ENCODE results near the gene EVA1A.
A peak's percentile ranks its signal among the peaks of the same experiment; 100 is the strongest.

The EVA1A gene

GRCh38 chr2:75573145-75573878 lies 12.6 kb upstream of the EVA1A start:
- Mint-ChIP-seq H3K4me1 (ENCODE audit: low read depth) (peaks cover 10% of the 10 kb centered on the region), H3K36me3 (ENCODE audit: low read depth) (no peaks in the 10 kb centered on the region), H3K9me3 (peaks cover 6% of the 10 kb centered on the region), H3K27ac (no peak overlapping the region), H3K27me3 (peaks cover 45% of the 10 kb centered on the region), H3K4me3 (no peak overlapping the region)

DNA sequence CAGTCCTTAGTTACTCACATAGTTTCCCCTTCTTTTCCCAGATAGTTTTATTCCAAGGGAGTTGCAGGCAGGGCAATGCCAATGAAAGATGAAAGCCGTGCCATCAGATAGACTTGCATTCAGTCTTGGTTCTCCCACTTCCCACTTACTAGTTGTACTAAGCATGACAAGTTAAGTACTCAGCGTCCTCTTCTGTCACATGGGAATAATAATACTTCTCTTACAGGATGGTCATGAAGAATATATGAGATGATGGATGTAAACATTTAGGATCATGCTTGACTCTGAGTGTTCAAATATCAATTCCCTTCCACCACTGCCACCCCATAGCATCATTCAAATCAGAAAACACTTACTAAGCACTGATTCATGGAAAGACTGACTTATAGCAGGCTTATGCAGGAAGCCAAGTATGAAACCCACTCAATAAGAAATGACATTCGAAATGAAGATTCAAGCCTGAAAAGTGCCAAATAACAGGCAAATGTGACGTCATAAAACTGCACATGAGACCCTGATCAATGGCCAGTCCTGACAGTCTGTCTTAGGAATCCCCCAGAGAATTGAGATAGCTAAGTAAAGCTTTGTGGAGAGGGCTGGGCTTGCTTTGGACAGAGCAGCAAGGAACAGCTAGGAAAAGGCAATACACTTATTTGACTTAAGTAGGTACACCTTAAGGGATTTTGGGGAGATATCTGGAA lies 11.1 kb upstream of the EVA1A start:
- H3K4me1 Mint-ChIP-seq (ENCODE audit: low read depth): peaks cover 10% of the 10 kb centered on the region
- no peak overlapping the region for H3K4me3 Mint-ChIP-seq
- H3K9me3 Mint-ChIP-seq: peaks cover 6% of the 10 kb centered on the region
- H3K36me3 Mint-ChIP-seq (ENCODE audit: low read depth): no peaks in the 10 kb centered on the region
- H3K27me3 Mint-ChIP-seq: peaks cover 51% of the 10 kb centered on the region
- H3K27ac Mint-ChIP-seq: no peak overlapping the region

- H3K27me3 Mint-ChIP-seq: peaks cover 46% of the 10 kb centered on the region
- peaks cover 10% of the 10 kb centered on the region for H3K4me1 Mint-ChIP-seq (ENCODE audit: low read depth)
- H3K9me3 Mint-ChIP-seq: peaks cover 6% of the 10 kb centered on the region
- no peak overlapping the region for H3K4me3 Mint-ChIP-seq
- H3K36me3 Mint-ChIP-seq (ENCODE audit: low read depth): no peaks in the 10 kb centered on the region
- no peak overlapping the region for H3K27ac Mint-ChIP-seq
Observed at GRCh38 chr2:75570948-75571729, 10.4 kb upstream of the EVA1A start.

- no peak overlapping the region for H3K4me3 Mint-ChIP-seq
- H3K4me1 Mint-ChIP-seq (ENCODE audit: low read depth): peaks cover 10% of the 10 kb centered on the region
- no peak overlapping the region for H3K27ac Mint-ChIP-seq
- no peaks in the 10 kb centered on the region for H3K36me3 Mint-ChIP-seq (ENCODE audit: low read depth)
- H3K27me3 Mint-ChIP-seq: peaks cover 46% of the 10 kb centered on the region
- no peaks in the 10 kb centered on the region for H3K9me3 Mint-ChIP-seq
Observed at GRCh38 chr2:75570024-75570947, 9.5 kb upstream of the EVA1A start.

DNA sequence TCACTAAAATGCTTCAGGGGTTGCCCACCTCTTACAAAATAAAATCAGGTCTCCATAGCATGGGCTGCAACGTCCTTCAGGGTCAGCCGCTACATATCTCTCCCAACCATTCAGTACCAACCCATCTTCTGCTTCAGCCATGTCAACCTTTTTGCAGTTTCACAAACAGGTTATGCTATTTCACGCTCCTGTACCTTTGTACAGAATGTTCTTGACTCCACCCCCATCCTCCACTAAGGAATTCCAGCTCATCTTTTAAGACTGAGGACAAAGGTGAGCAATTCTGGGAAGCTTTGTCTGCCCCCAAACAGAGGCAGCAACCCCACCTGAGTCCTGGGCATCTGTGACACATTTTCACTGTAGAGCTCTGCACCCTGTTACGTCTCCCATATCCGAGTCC lies 8.8 kb upstream of the EVA1A start:
- H3K9me3 Mint-ChIP-seq: no peaks in the 10 kb centered on the region
- no peak overlapping the region for H3K4me3 Mint-ChIP-seq
- H3K27ac Mint-ChIP-seq: no peak overlapping the region

GRCh38 chr2:75568174-75568573 lies 7.4 kb upstream of the EVA1A start:
- peaks cover 53% of the 10 kb centered on the region for H3K27me3 Mint-ChIP-seq
- H3K9me3 Mint-ChIP-seq: no peaks in the 10 kb centered on the region
- H3K4me3 Mint-ChIP-seq: no peak overlapping the region

More for the DNA sequence above, 8.8 kb upstream of the EVA1A start:
- no peaks in the 10 kb centered on the region for H3K36me3 Mint-ChIP-seq (ENCODE audit: low read depth)
- peaks cover 49% of the 10 kb centered on the region for H3K27me3 Mint-ChIP-seq
- H3K4me1 Mint-ChIP-seq (ENCODE audit: low read depth): peaks cover 14% of the 10 kb centered on the region

DNA sequence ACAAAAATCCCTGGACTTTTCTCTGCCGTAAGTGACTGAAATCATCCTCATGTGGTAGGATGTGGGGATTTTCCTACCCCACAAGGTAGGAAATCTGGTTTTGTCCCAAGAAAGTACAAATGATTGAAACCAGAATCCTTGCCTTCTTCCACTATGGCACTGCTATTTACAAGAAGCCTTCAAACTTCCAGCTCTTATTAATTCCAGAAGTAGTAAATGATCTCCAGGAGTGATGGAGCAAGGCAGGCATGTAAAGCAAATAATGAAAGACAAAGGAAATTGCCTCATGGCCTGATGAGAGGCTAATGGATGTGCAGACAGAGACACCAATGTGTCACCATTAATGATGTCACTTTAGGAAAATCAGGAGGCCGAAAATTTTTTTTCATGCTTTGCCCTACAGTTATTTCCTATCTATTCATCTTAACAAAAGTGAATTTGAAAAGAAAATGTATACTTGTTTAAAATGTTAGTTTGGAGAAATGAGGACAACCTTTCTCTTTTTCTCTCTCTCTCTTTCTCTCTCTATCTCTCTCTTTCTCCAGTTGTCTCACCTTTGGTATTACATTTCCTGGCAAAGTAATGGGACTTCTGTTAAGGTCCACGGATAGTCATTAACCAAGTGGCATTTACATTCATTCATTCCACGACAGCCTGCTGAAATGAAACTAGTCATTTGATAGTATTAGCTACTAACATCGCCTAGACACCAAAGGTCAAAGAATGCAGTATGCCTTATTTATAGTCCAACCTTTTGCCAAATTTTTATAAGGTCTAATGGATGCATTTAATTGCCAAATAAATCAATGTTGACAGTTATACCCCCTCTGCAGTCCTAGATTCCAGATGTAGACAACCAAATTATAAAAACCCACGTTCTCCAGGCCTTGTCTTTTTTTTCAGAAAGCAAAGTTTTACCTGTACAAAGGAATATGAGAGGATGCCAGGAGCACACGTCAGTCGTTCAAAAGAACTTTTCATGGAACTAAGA lies 5.0 kb upstream of the EVA1A start:
- Mint-ChIP-seq H3K36me3 (ENCODE audit: low read depth) (no peaks in the 10 kb centered on the region), H3K4me1 (ENCODE audit: low read depth) (peaks cover 24% of the 10 kb centered on the region), H3K4me3 (no peak overlapping the region), H3K27me3 (peaks cover 58% of the 10 kb centered on the region), H3K9me3 (no peaks in the 10 kb centered on the region), H3K27ac (no peak overlapping the region)

More at GRCh38 chr2:75568174-75568573, 7.4 kb upstream of the EVA1A start:
- H3K36me3 Mint-ChIP-seq (ENCODE audit: low read depth): no peaks in the 10 kb centered on the region
- no peak overlapping the region for H3K27ac Mint-ChIP-seq
- peaks cover 25% of the 10 kb centered on the region for H3K4me1 Mint-ChIP-seq (ENCODE audit: low read depth)

GRCh38 chr2:75564713-75565359 lies 4.1 kb upstream of the EVA1A start:
- H3K27ac Mint-ChIP-seq: no peak overlapping the region
- H3K4me1 Mint-ChIP-seq (ENCODE audit: low read depth): peaks cover 30% of the 10 kb centered on the region
- no peak overlapping the region for H3K4me3 Mint-ChIP-seq
- H3K9me3 Mint-ChIP-seq: no peaks in the 10 kb centered on the region
- H3K36me3 Mint-ChIP-seq (ENCODE audit: low read depth): no peaks in the 10 kb centered on the region
- peaks cover 57% of the 10 kb centered on the region for H3K27me3 Mint-ChIP-seq

DNA sequence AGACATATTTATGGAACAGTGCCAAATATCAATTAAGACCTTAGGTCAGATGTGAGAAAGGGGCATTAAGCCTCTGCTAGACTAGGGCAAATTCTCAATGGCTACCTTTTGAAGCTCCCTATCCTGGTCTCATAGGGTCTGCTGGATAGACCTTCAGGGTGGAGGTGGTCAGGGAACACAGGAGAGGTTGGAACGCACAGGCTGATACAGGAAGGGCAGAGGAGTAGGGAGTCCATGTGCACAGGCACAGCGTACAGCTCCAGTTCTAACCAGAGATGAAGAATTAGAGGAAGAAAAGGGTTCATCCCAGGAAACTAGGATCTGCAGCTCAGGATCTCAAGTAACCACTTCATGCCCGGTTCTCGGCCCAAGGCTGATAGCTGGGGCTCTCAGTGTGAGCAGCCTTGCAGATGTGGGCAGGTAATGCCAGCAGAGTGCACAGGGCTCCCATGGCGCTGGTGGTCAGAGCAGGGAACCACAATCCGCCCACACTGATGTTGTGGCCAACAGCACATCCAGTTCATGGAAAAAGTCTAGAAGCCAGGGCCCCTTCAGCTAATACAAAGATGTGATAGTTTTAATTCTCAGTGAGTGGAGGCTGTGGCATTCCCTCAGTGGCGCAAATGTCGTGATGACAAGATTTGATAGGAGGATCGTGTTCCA lies 3.4 kb upstream of the EVA1A start:
- peaks cover 32% of the 10 kb centered on the region for H3K4me1 Mint-ChIP-seq (ENCODE audit: low read depth)
- H3K4me3 Mint-ChIP-seq: no peak overlapping the region
- no peak overlapping the region for H3K27ac Mint-ChIP-seq
- no peaks in the 10 kb centered on the region for H3K9me3 Mint-ChIP-seq
- H3K36me3 Mint-ChIP-seq (ENCODE audit: low read depth): no peaks in the 10 kb centered on the region
- peaks cover 55% of the 10 kb centered on the region for H3K27me3 Mint-ChIP-seq

GRCh38 chr2:75563591-75563990 lies 2.9 kb upstream of the EVA1A start:
- H3K36me3 Mint-ChIP-seq (ENCODE audit: low read depth): no peaks in the 10 kb centered on the region
- peaks cover 32% of the 10 kb centered on the region for H3K4me1 Mint-ChIP-seq (ENCODE audit: low read depth)
- no peak overlapping the region for H3K4me3 Mint-ChIP-seq
- peaks cover 57% of the 10 kb centered on the region for H3K27me3 Mint-ChIP-seq
- H3K27ac Mint-ChIP-seq: no peak overlapping the region
- H3K9me3 Mint-ChIP-seq: no peaks in the 10 kb centered on the region

DNA sequence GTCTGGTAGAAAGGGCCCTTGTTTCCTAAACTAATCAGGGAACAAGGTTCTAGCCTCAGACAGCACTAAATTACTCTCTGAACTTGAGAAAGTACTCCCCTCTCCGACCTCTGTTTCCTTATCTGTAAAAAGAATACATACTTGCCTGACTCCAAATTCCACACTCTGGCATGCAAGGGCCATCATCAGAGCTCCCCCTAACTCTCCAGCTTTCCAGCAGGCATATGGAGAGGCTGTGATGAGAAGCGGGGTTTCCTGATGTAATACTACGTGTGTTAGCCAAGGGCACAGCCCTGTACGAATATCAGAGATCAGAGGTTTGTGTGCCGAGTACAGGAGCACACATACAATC lies 1.8 kb upstream of the EVA1A start:
- H3K4me3 Mint-ChIP-seq: no peak overlapping the region
- H3K4me1 Mint-ChIP-seq (ENCODE audit: low read depth): peaks cover 32% of the 10 kb centered on the region
- H3K9me3 Mint-ChIP-seq: no peaks in the 10 kb centered on the region
- no peak overlapping the region for H3K27ac Mint-ChIP-seq
- no peaks in the 10 kb centered on the region for H3K36me3 Mint-ChIP-seq (ENCODE audit: low read depth)
- H3K27me3 Mint-ChIP-seq: peaks cover 61% of the 10 kb centered on the region

DNA sequence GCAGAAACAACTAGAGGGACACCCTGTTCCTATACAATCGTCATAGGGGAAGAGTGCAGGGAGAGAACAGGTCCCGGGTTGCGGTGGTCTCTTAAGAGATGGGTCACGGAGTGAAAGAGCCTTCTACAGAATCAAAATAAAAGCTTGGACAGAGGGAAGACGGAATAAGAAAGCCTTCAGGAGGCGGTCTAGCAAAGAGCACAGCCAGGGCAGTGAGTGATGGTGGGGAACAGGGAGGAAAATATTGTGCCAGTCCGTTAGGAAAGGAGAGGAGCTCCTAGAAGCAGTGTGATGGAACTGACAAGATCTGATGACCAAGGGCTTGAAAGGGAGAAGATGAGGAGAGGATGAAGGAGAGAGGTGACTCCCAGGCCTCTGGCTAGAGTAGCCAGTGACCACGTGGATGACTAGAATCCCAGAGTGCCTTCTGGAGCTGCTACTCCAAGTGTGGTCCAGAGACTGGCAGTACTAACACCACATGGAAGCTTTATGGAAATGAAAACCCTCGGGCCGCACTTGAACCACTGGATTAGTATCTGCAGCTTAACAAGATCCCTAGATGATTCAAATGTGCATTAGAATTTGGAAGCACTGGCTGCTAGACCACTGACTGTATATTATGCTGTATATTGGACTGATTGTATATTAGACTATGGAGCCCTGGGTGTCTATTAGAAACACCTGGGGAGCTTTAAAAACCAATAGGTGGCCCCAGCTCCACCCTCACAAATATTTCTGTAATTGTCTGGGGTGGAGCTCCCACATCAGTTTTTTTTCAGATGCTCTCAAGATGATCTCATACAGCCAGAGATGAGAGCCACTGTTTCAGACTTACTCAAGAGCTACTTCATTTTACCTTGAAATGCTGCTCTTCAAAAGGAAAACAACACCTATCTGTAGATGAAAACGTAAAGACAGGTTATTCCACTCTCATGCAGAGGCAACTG lies 1.1 kb upstream of the EVA1A start:
- Mint-ChIP-seq H3K9me3 (no peaks in the 10 kb centered on the region), H3K27ac (no peak overlapping the region), H3K27me3 (peaks cover 62% of the 10 kb centered on the region), H3K4me1 (ENCODE audit: low read depth) (peaks cover 32% of the 10 kb centered on the region), H3K4me3 (peak overlapping the region; percentile 67), H3K36me3 (ENCODE audit: low read depth) (no peaks in the 10 kb centered on the region)
